ENCODE measurements around the gene NINL. TPM values are rescaled to one million over a fixed set of nuclear protein-coding genes. Genes with fewer than 3 reads are reported as not detected.
"Not testable (repeated sequence)": the region's sequence is repeated elsewhere in the genome, so short reads cannot be mapped to it uniquely, and the experiment has no call there.

The NINL gene
- 5.0 TPM for total RNA-seq
- long read RNA-seq, partial matches to known transcripts: 2 of 7 reads
- long read RNA-seq, other reads (novel, unspliced or antisense): 5 of 7 reads

DNA sequence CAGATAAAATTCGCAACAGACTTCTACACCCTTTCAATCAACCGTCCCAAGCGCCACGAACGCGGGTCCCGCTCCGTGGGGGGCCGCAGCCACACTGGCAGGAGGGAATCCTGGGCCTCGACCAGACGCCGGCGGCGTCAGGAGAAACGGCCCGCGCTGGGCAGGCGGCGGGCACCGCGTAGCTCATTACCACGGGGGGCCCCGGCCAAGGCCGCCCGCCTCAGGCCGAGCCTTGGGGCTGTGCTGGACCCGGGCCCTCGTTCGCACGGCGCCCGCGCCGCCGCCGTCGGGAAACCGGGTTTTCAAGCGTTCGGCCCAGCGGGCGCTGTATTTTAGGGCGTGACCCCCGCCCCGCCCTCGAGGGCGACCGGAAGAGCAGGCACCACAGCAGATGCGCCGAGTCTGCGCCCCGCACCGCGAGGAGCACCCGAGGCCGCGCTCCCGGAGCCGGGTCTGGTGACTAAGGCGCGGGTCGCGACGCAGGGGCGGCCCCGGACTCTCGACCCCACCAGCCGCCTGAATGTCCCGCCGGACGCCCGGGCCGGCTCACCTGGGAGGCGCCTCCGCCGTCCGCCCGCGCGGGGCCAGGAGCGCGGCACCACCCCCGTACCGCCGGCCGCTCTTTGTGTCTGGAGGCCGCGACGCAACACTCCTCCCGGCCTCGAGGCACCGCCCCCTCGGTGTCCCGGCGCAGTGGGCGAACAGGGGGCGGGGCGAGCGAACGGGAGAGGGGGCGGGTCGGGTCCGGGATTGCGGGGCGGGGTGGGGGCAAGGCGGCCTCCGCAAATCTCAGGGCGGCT lies at the start of gene NINL:
Gene NINL, minus strand, starts transcription at position 627 of the 800 bp plus-strand sequence. CDS start 58,944 bp downstream, outside the sequence.
- DNase-seq (ENCODE audit: low spot score): peak; percentile 91

GRCh38 chr20:25632940-25633790 lies 47.8 kb upstream of the NINL start:
- DNase-seq (ENCODE audit: low spot score): no peak

- DNase-seq (ENCODE audit: low spot score): not testable (repeated sequence)
These were observed 45.3 kb upstream of the NINL start for GRCh38 chr20:25630615-25631014.

DNA sequence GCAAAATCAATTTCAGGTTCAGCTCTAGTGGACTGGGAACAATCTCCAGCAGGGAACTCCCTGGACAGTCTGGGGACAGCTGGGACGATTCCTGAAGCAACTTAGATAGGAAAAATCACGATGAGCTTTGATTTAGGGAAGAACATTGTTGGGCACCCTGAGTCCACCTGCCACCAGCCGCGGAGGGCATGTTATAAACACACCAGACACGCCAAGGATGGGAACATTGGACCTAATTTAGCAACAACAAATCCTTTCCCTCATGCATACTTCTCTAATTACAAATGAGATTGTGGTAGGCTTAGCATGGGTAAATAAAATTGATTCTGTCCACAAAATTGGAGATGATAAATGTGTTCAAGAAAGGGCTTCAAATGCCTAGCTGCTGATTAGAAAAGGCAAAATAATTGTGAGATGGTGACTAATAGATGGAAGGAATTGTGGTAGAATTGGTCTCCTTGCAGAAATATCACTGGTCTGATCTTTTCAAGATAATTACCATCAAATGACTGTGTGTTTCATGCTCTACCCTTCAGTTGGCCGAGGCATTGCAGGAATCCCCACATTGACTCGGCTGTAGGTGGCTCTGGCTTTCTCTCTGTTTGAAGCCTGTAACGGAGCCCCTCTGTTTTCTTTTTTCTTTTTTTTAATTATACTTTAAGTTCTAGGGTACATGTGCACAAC lies 44.6 kb upstream of the NINL start:
- no peak for DNase-seq (ENCODE audit: low spot score)

- no peak for DNase-seq (ENCODE audit: low spot score)
These were observed 41.4 kb upstream of the NINL start for GRCh38 chr20:25626779-25627178.

DNA sequence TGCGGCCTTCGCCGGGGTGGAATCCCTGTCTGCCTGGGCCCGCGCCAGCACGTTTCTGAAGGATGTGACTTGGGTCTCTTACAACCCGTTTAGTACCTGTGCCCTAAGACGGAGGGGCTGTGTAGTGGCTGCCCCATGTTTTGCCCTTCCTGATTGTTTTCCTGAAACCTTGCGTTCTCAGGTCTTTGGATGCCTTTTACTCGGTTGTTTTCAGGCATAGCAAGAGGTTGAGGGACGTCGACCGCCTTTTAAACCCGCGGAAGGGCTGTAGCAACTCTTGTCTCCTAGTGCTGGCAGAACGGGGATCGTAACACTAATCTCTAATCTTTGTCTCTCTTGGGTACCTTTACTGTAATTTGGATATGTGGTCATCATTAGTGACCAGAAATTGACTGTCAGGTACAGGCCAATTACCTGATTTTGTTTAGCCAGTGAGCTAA lies 39.2 kb upstream of the NINL start:
- DNase-seq (ENCODE audit: low spot score): no peak

DNA sequence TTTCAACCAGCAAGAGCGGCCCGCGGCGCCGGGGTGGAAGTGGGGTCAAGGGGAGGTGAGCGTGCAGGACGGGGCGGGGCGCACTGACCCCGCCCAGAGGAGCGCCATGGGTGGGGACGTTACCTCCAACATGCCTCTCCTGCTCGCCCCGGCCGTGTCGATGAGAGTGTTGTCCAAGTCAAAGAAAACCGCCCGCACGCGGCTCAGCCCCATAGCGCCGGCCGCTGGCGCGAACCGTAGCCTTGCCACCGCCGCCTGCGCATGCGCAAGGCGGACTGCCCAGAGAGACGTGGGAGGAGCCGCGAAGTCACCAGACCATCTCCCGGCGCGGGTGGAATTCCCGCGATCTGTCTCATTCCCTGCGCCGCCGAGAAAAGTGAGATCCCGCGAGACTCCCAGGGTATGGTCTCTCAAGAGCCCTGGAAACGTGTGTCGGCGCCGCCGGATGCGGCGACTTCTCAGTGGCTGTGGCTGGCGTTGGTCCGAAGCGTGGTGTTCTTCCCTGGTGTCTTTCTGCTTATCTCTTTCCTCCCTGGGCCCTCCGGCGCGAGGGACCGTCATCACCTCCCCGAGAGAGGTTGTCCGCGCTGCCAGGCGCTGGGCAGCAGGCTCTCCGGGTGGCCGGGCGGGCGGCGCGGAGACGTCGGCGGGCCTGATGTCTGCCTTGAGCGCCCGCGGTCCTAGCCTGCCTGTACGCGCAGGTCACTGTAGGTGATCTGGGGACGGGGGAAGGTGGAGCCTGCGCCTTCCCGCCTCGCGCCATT lies 38.6 kb upstream of the NINL start, which contains the start of gene NANP:
Gene NANP, minus strand, starts transcription at position 279 of the 764 bp plus-strand sequence. Its CDS starts 66 bp downstream, at position 213.
- peak; percentile 98 for DNase-seq (ENCODE audit: low spot score)

DNA sequence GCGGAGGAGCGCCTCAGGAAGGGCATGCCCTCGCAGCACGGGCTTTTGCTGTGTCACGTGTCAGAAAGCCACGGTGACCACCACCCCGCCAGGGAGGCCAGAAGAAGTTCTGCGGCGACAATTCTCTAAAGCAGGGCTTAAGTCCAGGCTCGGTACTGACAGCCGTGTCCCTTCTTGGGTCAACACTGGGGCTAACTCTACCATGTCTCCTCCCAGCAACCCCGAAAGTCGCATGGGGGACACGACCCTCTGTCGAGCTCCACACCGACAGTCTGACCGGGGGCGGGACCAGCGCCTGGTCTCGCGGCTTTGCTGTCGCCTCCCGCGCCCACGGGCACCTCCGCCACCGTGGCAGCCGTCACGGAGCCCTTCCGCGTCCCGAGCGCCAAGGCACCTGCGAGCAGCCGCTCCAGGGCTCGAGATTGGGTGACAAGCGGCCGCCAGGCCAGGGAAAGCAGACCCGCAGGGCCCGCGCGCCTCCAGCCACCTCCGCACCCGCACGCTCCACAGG lies 37.9 kb upstream of the NINL start:
- DNase-seq (ENCODE audit: low spot score): no peak

DNA sequence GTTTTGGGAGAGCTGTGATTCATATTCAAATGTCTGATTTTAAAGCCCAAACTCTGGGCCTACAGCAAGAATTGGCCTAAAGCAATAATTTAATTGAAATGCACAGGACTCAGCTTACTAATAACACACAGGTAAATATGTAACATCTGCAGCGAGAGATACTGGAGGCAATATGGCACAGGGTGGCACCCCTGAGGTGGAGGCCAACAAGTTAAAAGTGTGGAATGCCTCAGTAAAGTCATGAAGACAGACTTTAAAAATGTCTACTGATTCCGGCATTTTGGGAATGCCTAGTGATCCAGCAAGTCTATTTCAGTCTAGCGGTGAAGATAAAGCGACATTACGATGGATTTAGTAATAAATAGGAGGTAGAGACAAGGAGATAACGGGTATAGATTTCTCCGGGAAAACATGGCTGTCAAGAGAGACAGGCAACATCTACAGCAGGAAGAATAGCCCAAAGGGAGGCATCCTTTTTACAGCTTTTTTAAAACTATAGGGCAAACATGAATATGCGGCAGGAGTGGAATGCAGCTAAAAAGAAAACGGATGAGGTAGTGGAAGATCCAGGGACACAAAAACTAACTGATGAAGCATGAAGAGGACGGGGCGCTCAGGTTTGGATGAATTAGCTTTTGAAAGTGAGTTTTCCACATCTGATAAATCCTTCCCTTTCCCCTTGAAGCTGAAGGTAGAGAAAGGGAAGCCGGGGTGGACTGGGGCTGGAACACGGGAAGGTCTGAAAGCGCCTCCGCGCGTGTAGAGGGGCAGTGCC lies 37.3 kb upstream of the NINL start:
- DNase-seq (ENCODE audit: low spot score): no peak

DNA sequence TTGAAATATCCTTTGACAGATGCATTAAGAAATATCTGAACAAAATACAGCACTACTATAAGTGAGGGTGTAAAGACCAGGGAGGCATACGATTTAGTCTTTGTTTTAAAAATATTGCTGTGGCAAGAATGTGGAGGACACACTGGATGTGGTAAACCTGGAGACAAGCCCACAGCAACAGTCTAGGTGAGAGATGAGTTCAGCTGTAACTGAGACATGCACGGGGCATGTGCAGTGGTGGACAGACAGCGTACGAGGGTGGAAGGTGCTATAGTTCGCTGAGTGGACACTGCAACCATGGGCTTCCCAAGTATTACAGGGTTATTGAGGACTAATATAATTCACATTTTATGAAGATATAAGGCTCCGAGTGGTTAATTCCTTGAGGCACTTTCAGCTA lies 36.7 kb upstream of the NINL start:
- DNase-seq (ENCODE audit: low spot score): no peak

DNA sequence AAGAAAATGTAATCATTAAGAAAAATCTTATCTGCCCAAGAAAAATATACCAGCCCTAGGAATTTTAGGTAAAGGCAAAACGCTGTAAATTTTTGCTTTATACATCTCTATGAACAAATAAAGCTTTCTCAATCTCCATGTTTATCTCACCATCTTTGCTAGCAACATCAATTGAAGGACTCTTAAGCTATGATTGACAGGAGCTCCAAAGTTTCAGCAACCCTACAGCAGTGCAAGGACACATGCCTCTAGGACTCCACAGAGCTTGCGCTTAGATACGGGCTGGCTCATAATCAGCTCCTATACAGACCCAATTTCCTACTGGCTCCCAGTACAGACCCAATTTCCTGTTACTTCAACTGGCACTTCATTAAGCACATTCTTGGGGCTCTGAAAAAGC lies 34.2 kb upstream of the NINL start:
- no peak for DNase-seq (ENCODE audit: low spot score)

- no peak for DNase-seq (ENCODE audit: low spot score)
These were observed 23.4 kb upstream of the NINL start for GRCh38 chr20:25608774-25609173.

DNA sequence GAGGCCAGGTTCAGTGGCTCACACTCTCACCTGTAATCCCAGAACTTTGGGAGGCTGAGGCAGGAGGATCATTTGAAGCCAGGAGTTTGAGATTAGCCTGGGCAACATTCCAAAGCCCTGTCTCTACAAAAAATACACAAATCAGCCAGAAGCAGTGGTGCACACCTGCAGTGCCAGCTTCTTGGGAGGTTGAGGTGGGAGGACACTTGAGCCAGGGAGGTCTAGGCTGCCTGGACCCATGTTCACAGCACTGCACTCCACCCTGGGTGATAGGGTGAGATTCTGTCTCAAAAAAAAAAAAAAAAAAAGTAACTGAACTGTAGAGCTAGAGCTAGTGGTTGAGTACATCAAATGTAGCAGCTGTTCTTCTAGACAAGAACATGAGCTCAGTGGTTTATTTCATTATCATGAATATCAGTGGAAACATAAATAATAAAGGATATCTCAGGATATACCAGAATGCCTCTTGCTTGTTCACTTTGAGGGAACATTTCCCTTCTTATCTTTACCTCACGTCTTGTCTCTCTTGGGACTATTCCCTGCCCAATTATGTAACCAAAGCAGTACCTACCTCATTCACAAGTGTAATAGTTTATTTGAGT lies 20.9 kb upstream of the NINL start:
- no peak for DNase-seq (ENCODE audit: low spot score)

DNA sequence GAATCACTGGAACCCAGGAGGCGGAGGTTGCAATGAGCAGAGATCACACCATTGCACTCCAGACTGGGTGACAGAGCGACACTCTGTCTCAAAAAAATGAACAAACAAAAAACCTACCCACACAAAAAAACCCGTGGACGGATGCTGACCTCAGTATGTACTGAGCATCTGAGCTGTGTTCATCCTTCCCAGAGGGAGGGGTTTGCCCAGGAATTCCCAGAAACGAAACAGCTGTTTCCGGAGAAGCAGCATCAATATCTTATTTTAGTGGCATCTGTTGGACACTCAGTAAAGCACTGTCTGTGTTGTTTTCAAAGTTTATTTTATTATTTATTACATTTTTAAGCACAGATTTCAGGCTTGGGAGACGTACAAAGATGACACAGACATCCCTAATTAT lies 19.8 kb upstream of the NINL start:
- DNase-seq (ENCODE audit: low spot score): no peak

DNA sequence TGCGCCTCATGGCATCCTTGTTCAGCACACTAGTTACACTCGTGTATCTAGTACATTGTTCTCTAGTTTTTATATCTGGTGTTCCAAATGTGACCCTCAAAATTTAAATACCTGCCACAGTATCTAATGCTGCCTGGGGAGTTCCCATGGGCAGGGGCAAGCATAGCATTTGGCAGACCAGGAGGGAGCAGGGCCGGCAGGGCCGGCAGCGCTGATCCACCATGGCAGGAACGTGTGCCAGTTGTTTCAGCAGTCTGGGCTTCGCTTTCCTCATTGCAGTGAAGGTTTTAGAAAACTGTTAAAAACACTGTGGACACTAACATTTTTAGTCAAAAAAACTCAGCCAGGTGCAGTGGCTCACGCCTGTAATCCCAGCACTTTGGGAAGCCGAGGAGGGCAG lies 19.3 kb upstream of the NINL start:
- DNase-seq (ENCODE audit: low spot score): no peak

- DNase-seq (ENCODE audit: low spot score): not testable (repeated sequence)
These were observed 17.6 kb upstream of the NINL start for GRCh38 chr20:25602914-25603309.

DNA sequence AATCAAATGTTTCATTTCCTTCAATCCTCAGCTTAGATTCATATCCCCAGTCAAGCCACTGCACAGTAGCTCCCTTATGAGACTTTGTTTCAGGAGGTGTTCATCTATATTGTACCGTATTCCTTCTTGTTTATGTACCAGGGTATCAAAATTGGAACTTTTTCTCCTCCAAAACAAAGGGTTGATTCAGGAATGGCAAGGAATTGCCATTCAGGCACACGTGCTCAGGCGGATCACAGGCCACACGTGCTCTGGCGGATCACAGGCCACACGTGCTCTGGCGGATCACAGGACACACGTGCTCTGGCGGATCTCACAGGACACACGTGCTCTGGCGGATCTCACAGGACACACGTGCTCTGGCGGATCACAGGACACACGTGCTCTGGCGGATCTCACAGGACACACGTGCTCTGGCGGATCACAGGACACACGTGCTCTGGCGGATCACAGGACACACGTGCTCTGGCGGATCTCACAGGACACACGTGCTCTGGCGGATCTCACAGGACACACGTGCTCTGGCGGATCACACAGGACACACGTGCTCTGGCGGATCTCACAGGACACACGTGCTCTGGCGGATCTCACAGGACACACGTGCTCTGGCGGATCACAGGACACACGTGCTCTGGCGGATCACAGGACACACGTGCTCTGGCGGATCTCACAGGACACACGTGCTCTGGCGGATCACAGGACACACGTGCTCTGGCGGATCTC lies 17.0 kb upstream of the NINL start:
- not testable (repeated sequence) for DNase-seq (ENCODE audit: low spot score)

GRCh38 chr20:25601659-25602058 lies 16.3 kb upstream of the NINL start:
- DNase-seq (ENCODE audit: low spot score): no peak

DNA sequence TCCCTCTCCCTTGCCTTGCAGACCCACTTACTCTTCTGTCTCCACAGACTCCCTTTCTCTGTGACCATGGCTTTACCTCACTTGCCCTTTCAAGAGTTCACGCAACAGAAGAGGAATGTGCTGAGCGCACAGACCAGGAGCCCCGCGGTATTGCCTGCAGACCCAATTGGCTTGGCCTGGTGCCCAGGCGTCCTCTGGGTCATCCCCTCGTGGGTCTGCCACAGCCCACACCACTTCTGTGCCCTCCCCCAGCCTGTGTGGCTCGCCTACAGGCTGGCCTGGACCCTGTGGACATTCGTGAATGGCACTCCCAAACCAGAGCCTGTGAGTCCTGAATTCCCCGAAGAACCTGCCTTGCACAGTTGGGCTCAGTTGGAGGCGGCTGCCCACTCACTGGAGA lies 15.3 kb upstream of the NINL start:
- no peak for DNase-seq (ENCODE audit: low spot score)

All from mesenteric fat pad (tissue), 1 donor.